HEK293 (cell line): Measurements from ENCODE around the gene GNPTAB.
A peak's percentile ranks its signal among the peaks of the same experiment; 100 is the strongest.

Experiments used
- BCL11A ChIP-seq: fragments of 450-650 bp; formaldehyde crosslinking; IDR thresholded peaks from 2 replicates; pipeline ENCODE4 v1.5.1; 2016; ENCODE audit warnings: low read depth, missing biosample characterization, missing genetic modification characterization
- CTCF ChIP-seq: fragments of 450-650 bp; formaldehyde crosslinking; IDR thresholded peaks from 2 replicates; pipeline ENCODE4 v1.5.1; 2016; ENCODE audit warnings: missing biosample characterization, missing genetic modification characterization
- EGR2 ChIP-seq: fragments of 450-650 bp; formaldehyde crosslinking; IDR thresholded peaks from 2 replicates; pipeline ENCODE4 v1.5.1; 2016; ENCODE audit warnings: low read depth, missing biosample characterization, missing genetic modification characterization
- INSM2 ChIP-seq: fragments of 450-650 bp; formaldehyde crosslinking; IDR thresholded peaks from 2 replicates; pipeline ENCODE4 v1.5.1; 2016; ENCODE audit warnings: missing biosample characterization, missing genetic modification characterization
- KLF7 ChIP-seq: fragments of 450-650 bp; formaldehyde crosslinking; IDR thresholded peaks from 2 replicates; pipeline ENCODE4 v1.5.1; 2016; ENCODE audit warnings: missing biosample characterization, missing genetic modification characterization, borderline replicate concordance
- REPIN1 ChIP-seq: fragments of 450-650 bp; formaldehyde crosslinking; IDR thresholded peaks from 2 replicates; pipeline ENCODE4 v1.5.1; 2017; ENCODE audit warnings: missing biosample characterization, missing genetic modification characterization, low read depth
- SALL2 ChIP-seq: fragments of 450-650 bp; formaldehyde crosslinking; IDR thresholded peaks from 2 replicates; pipeline ENCODE4 v1.5.0; 2017; ENCODE audit warnings: missing biosample characterization, mild to moderate bottlenecking, missing genetic modification characterization, borderline replicate concordance
- SCRT2 ChIP-seq: fragments of 450-650 bp; formaldehyde crosslinking; IDR thresholded peaks from 2 replicates; pipeline ENCODE4 v1.5.1; 2016; ENCODE audit warnings: missing biosample characterization, missing genetic modification characterization
- TSHZ1 ChIP-seq: fragments of 450-650 bp; formaldehyde crosslinking; IDR thresholded peaks from 2 replicates; pipeline ENCODE4 v1.5.1; 2016; ENCODE audit warnings: missing biosample characterization, missing genetic modification characterization, borderline replicate concordance
- ZBTB17 ChIP-seq: fragments of 450-650 bp; formaldehyde crosslinking; IDR thresholded peaks from 2 replicates; pipeline ENCODE4 v1.5.1; 2016; ENCODE audit warnings: missing biosample characterization, missing genetic modification characterization
- ZBTB44 ChIP-seq: fragments of 450-650 bp; IDR thresholded peaks from 2 replicates; pipeline ENCODE4 v1.5.1; 2018; ENCODE audit warnings: missing biosample characterization, mild to moderate bottlenecking, missing genetic modification characterization
- ZNF10 ChIP-seq: fragments of 450-650 bp; formaldehyde crosslinking; IDR thresholded peaks from 2 replicates; pipeline ENCODE4 v1.5.1; 2017; ENCODE audit warnings: missing biosample characterization, missing genetic modification characterization
- ZNF140 ChIP-seq: fragments of 450-650 bp; formaldehyde crosslinking; IDR thresholded peaks from 2 replicates; pipeline ENCODE4 v1.5.1; 2016; ENCODE audit warnings: missing biosample characterization, missing genetic modification characterization
- ZNF155 ChIP-seq: fragments of 450-650 bp; formaldehyde crosslinking; IDR thresholded peaks from 2 replicates; pipeline ENCODE4 v1.5.1; 2016; ENCODE audit warnings: missing biosample characterization, missing genetic modification characterization
- ZNF157 ChIP-seq: fragments of 450-650 bp; formaldehyde crosslinking; IDR thresholded peaks from 2 replicates; pipeline ENCODE4 v1.5.1; 2016; ENCODE audit warnings: missing biosample characterization, missing genetic modification characterization
- ZNF211 ChIP-seq: fragments of 450-650 bp; formaldehyde crosslinking; IDR thresholded peaks from 2 replicates; pipeline ENCODE4 v1.5.1; 2016; ENCODE audit warnings: low read depth, missing biosample characterization, missing genetic modification characterization
- ZNF266 ChIP-seq: fragments of 450-650 bp; formaldehyde crosslinking; IDR thresholded peaks from 2 replicates; pipeline ENCODE4 v1.5.1; 2016; ENCODE audit warnings: missing biosample characterization, missing genetic modification characterization, low read depth
- ZNF473 ChIP-seq: fragments of 450-650 bp; formaldehyde crosslinking; IDR thresholded peaks from 2 replicates; pipeline ENCODE4 v1.5.1; 2017; ENCODE audit warnings: missing biosample characterization, missing genetic modification characterization
- ZNF513 ChIP-seq: fragments of 450-650 bp; IDR thresholded peaks from 2 replicates; pipeline ENCODE4 v1.5.1; 2018; ENCODE audit warnings: missing biosample characterization, missing genetic modification characterization
- ZNF571 ChIP-seq: fragments of 450-650 bp; formaldehyde crosslinking; IDR thresholded peaks from 2 replicates; pipeline ENCODE4 v1.5.0; 2017; ENCODE audit warnings: missing biosample characterization, missing genetic modification characterization
- ZNF600 ChIP-seq: fragments of 450-650 bp; formaldehyde crosslinking; IDR thresholded peaks from 2 replicates; pipeline ENCODE4 v1.5.1; 2016; ENCODE audit warnings: missing biosample characterization, missing genetic modification characterization
- ZNF624 ChIP-seq: fragments of 450-650 bp; formaldehyde crosslinking; IDR thresholded peaks from 2 replicates; pipeline ENCODE4 v1.5.1; 2017; ENCODE audit warnings: missing biosample characterization, missing genetic modification characterization
- TF ChIP-seq, protein P1 (sequence below): fragments of 450-650 bp; formaldehyde crosslinking; IDR thresholded peaks from 2 replicates; pipeline ENCODE4; 2016; ENCODE audit warnings: missing biosample characterization, missing genetic modification characterization
- TF ChIP-seq, protein P2 (sequence below): fragments of 450-650 bp; formaldehyde crosslinking; IDR thresholded peaks from 2 replicates; pipeline ENCODE4 v1.5.1; 2016; ENCODE audit warnings: missing biosample characterization, missing genetic modification characterization, low read depth
- TF ChIP-seq, protein P3 (sequence below): fragments of 450-650 bp; formaldehyde crosslinking; IDR thresholded peaks from 2 replicates; pipeline ENCODE4 v1.5.1; 2016; ENCODE audit warnings: missing biosample characterization, missing genetic modification characterization

GNPTAB gene

DNA sequence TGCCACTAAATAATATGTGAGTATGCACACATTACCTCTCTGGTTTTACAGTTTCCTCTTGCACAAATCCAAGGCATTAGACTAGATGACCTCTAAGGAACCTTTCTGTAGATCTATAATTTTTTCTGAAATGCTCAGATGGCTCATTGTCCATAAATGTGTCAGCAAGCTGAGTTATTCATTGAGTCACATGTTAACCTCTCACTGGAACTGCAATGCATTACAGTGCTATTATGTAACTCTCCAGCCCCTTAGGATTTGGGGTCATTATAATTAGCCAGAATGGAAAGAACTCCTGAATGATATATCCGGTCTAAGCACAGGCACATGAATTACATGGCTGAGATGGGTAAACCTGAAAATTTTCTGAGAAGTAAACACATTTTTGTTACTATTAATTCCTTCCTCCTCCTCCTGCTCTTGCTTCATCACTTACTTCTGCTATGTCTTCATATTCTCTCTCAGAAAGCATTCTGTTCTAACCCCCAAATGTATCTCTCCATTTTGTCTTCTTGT lies 26.3 kb upstream of the GNPTAB start (continued):
- no peak for TF ChIP-seq BCL11A
- TF ChIP-seq ZNF10: no peak
- no peak for TF ChIP-seq KLF7 (tag by site-specific recombination)
- peak; percentile 93 for TF ChIP-seq ZBTB44 (tag by site-specific recombination)
- no peak for TF ChIP-seq ZNF600 (tag by site-specific recombination)
- no peak for TF ChIP-seq SCRT2 (tag by site-specific recombination)
- peak; percentile 39; the same call in 1 of the 2 replicates for TF ChIP-seq ZNF513 (tag by site-specific recombination)
- no peak for TF ChIP-seq ZNF211 (tag by site-specific recombination)
- no peak for TF ChIP-seq ZNF624 (tag by site-specific recombination)
- 0 out of 2 replicates have a peak, but pooled peaks have one; percentile 46 for TF ChIP-seq TSHZ1 (tag by site-specific recombination)
- no peak for TF ChIP-seq CTCF (tag by site-specific recombination)
- TF ChIP-seq REPIN1 (tag by site-specific recombination): no peak
- no peak for TF ChIP-seq ZNF157 (tag by site-specific recombination)
- TF ChIP-seq, protein P1, sequence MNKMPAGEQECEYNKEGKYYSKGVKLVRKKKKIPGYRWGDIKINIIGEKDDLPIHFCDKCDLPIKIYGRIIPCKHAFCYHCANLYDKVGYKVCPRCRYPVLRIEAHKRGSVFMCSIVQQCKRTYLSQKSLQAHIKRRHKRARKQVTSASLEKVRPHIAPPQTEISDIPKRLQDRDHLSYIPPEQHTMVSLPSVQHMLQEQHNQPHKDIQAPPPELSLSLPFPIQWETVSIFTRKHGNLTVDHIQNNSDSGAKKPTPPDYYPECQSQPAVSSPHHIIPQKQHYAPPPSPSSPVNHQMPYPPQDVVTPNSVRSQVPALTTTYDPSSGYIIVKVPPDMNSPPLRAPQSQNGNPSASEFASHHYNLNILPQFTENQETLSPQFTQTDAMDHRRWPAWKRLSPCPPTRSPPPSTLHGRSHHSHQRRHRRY (tag by site-specific recombination): no peak
- TF ChIP-seq ZNF571 (tag by site-specific recombination): no peak
- TF ChIP-seq, protein P2, sequence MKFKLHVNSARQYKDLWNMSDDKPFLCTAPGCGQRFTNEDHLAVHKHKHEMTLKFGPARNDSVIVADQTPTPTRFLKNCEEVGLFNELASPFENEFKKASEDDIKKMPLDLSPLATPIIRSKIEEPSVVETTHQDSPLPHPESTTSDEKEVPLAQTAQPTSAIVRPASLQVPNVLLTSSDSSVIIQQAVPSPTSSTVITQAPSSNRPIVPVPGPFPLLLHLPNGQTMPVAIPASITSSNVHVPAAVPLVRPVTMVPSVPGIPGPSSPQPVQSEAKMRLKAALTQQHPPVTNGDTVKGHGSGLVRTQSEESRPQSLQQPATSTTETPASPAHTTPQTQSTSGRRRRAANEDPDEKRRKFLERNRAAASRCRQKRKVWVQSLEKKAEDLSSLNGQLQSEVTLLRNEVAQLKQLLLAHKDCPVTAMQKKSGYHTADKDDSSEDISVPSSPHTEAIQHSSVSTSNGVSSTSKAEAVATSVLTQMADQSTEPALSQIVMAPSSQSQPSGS: peak; percentile 50; the same call in 1 of the 2 replicates
- TF ChIP-seq ZNF266 (tag by site-specific recombination): no peak
- no peak for TF ChIP-seq SALL2 (tag by site-specific recombination)
- peak; percentile 60 for TF ChIP-seq ZBTB17 (tag by site-specific recombination)
- no peak for TF ChIP-seq ZNF473 (tag by site-specific recombination)
- no peak for TF ChIP-seq ZNF155 (tag by site-specific recombination)
- TF ChIP-seq ZNF140: no peak
- no peak for TF ChIP-seq INSM2 (tag by site-specific recombination)
- TF ChIP-seq, protein P3, sequence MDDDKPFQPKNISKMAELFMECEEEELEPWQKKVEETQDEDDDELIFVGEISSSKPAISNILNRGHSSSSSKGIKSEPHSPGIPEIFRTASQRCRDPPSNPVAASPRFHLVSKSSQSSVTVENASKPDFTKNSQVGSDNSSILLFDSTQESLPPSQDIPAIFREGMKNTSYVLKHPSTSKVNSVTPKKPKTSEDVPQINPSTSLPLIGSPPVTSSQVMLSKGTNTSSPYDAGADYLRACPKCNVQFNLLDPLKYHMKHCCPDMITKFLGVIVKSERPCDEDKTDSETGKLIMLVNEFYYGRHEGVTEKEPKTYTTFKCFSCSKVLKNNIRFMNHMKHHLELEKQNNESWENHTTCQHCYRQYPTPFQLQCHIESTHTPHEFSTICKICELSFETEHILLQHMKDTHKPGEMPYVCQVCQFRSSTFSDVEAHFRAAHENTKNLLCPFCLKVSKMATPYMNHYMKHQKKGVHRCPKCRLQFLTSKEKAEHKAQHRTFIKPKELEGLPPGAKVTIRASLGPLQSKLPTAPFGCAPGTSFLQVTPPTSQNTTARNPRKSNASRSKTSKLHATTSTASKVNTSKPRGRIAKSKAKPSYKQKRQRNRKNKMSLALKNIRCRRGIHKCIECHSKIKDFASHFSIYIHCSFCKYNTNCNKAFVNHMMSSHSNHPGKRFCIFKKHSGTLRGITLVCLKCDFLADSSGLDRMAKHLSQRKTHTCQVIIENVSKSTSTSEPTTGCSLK (tag by site-specific recombination): no peak
- TF ChIP-seq EGR2 (tag by site-specific recombination): no peak
